MG63 (cell line): Measurements from ENCODE around the gene PIRT. TPM values are rescaled to one million over a fixed set of nuclear protein-coding genes. Genes with fewer than 3 reads are reported as not detected.

Source experiments
- DNase-seq: peaks from one replicate; pipeline ENCODE4 v3.0.0-alpha.2; 2020
- H3K27me3 ChIP-seq: fragments of 250-450 bp; sonication (Bioruptor Pico); 2 replicates; pipeline ENCODE4 v1.5.1; 2020; ENCODE audit warnings: mild to moderate bottlenecking, moderate library complexity
- H3K36me3 ChIP-seq: fragments of 250-450 bp; sonication (Bioruptor Pico); 2 replicates; pipeline ENCODE4 v1.5.1; 2020; ENCODE audit warnings: mild to moderate bottlenecking, moderate library complexity
- H3K4me3 ChIP-seq: fragments of 250-450 bp; sonication (Bioruptor Pico); 2 replicates; pipeline ENCODE4 v1.5.1; 2020; ENCODE audit warnings: mild to moderate bottlenecking, moderate library complexity
- H3K9me3 ChIP-seq: fragments of 250-450 bp; sonication (Bioruptor Pico); 2 replicates; pipeline ENCODE4 v1.5.1; 2020; ENCODE audit warnings: mild to moderate bottlenecking, moderate library complexity
- total RNA-seq: library from RNA; depleted of rRNA; stranded (reverse); fragments of >200 nt; shearing (Covaris generic); gene quantifications from 2 replicates; pipeline ENCODE4 v1.2.3, GENCODE V29; 2014; ENCODE audit warnings: low replicate concordance; rRNA removed

The PIRT gene
- total RNA-seq, 1 experiment from 2014 or later, result not detected

DNA sequence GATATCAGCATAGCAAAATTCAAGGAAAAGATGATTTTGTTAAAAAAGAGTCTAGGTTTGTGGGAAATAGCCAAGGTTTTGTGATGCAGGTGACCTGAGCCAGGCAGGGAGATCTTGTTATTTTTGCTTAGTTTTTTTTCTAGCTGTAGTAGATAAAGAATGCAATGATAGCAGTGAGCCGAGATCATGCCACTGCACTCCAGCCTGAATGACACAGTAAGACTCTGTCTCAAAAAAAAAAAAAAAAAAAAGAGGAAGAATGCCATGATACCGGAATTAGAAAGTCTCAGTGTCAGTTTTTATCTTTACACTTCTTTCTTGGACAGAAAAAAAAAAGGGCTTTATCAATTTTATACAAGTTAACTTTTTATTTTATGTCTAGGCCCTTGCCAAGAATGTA, 61.5 kb downstream of the PIRT start:
- no peaks in the 10 kb centered on the region for H3K27me3 ChIP-seq
- H3K4me3 ChIP-seq, result no peak overlapping the region
- no peaks in the 10 kb centered on the region for H3K36me3 ChIP-seq
- peaks cover 9% of the 10 kb centered on the region for H3K9me3 ChIP-seq
- DNase-seq, result no peak

- Histone ChIP-seq H3K4me3 (no peak overlapping the region), H3K9me3 (peaks cover 9% of the 10 kb centered on the region), H3K27me3 (no peaks in the 10 kb centered on the region), H3K36me3 (no peaks in the 10 kb centered on the region)
- no peak for DNase-seq
Observed at GRCh38 chr17:10775740-10776356, 62.0 kb downstream of the PIRT start.

GRCh38 chr17:10775058-10775457, 62.8 kb downstream of the PIRT start:
- Histone ChIP-seq H3K9me3 (peaks cover 9% of the 10 kb centered on the region), H3K36me3 (no peaks in the 10 kb centered on the region), H3K27me3 (no peaks in the 10 kb centered on the region), H3K4me3 (no peak overlapping the region)
- no peak for DNase-seq

DNA sequence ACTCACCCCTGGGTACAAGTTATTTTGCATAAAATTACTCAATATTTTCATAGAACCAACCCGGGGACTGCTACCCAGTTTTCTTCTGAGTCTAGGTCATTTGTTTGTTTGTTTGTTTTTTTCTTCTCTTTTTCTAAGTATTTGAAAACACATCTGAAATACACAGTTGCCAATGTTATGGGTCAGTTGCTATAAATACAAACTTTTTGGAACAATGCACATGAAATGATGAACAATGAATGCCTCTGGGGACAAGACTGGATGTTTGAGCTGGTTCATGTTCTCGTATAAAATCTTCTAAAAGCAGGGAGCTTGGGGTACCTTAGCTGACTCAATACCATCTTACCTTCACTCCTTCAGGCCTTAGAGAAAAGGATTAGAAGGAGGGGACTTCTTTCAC, 64.5 kb downstream of the PIRT start:
- H3K27me3 ChIP-seq, result no peaks in the 10 kb centered on the region
- no peaks in the 10 kb centered on the region for H3K36me3 ChIP-seq
- no peak for DNase-seq
- no peak overlapping the region for H3K4me3 ChIP-seq
- peaks cover 9% of the 10 kb centered on the region for H3K9me3 ChIP-seq

Other genes with a start within 250 kb of the PIRT start
- gene MYH3, start 180.8 kb downstream of the PIRT start, total RNA-seq, result 0.02 and 1.2 TPM in 2 replicates
- 40.4 and 44.7 TPM in 2 replicates for gene SCO1, start 140.6 kb downstream of the PIRT start, total RNA-seq
- gene ADPRM, start 140.5 kb downstream of the PIRT start, total RNA-seq, result 5.3 and 12.5 TPM in 2 replicates
- 0.57 and 2.4 TPM in 2 replicates for gene TMEM220, start 108.1 kb downstream of the PIRT start, total RNA-seq
- not detected in 2 replicates for gene TMEM238L, start 34.0 kb downstream of the PIRT start, total RNA-seq